Measurements from ENCODE around the gene DPF3.
"Not testable (repeated sequence)": the region's sequence is repeated elsewhere in the genome, so short reads cannot be mapped to it uniquely, and the experiment has no call there.

The DPF3 gene

DNA sequence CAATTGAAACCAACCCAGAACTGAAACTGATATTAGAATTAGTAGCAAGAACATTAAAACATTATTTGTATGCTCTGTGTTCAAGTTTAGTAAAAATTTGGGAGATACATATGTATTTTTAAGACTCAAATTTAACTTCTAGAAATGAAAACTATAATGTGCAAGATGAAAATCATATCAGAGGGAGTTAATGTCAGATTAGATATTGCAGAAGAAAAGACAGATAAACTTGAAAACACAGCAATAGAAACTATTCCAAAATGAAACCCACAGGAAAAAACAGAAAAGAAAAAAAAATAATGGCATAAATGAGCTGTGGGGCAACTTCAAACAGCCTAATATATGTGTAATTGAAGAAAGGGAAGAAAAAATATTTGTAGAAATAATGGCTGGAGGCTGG is 134.9 kb downstream of the DPF3 start:
- no peak for DNase-seq

DNA sequence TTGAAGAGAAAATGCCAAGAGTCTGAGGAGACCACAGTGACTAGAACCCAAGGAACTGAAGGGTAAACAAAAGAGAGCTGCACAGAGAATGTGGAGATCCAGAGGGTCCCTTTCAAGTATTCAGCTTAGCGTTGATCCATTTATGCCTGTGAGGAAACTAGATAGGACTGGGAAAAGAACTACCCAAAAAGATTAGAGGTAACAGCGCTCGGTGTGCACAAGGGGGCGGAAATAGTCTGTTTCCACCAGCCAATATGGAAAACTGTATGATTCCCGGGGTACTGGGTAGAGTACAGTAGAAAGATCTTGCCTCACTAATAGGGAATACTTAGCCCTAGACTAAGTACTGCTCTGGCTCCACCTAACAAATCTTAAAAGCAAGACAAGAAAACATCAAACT is 135.5 kb downstream of the DPF3 start:
- DNase-seq: no peak

DNA sequence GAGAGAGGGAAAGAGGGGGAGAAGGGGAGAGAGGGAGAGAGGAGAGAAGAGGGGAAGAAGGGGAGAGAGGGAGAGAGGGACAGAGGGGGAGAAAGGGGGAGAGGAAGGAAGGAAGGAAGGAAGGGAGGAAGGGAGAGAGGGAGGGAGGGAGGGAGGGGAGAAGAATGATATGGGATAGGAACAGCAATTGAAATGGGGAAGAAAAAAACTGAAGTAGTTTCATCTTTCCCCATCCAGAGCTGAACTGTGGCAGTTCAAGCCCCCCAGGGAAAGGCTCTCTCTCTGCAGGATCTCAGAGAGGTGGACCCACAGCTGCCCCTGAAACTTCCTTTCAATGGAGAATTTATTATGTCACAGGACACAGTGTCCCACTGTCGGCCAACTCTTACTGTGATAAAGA is 136.9 kb downstream of the DPF3 start:
- DNase-seq: no peak

DNA sequence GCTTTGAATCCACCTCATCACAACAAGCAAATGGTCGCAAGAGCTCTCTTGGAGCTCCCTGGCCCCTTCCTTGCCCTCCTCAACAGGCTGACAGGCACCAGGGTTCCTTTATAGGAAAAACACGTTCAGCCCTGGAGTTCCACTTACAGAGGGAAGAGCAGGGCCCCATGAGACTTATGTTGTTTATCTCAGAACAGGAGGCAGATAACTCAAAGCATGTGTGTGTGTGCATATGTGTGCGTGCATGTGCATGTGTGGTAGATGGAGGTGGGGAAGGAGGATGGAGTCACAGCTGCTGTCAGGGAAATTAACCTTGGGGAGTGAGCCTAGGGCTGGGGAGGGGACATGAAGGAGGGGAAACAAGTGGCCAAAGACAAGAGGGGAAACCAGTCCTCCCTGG is 138.1 kb downstream of the DPF3 start:
- DNase-seq: no peak

- no peak for DNase-seq
Measured at GRCh38 chr14:72754949-72755348, 139.0 kb downstream of the DPF3 start.

DNA sequence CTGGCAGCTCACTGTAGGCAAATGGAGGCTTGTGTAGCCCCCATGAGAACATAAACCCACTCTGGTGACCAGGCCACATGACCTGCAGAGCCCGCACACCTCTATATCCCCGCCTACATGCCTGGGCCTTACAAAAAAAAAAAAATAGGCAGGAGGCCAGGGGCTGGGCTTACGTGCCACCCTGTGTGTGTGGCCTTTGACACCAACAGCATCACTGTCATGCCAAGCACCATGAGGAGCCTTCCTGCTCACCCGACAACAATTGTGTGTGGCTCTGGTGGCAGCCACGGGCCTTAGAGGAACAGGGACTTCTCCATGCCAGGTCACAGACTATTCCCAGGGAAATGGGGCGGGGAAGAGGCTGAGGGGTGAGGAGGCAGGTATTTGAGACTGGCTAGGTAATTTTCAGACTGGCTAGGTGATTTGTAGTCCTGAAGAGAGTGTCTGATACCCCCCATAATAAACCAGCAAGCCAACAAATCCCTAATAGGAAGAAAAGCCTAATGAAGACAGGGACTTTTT is 140.0 kb downstream of the DPF3 start:
- no peak for DNase-seq

- peak in 1 of 2 donors; percentile 14 for DNase-seq
Measured at GRCh38 chr14:72753044-72753710, 140.7 kb downstream of the DPF3 start.

DNA sequence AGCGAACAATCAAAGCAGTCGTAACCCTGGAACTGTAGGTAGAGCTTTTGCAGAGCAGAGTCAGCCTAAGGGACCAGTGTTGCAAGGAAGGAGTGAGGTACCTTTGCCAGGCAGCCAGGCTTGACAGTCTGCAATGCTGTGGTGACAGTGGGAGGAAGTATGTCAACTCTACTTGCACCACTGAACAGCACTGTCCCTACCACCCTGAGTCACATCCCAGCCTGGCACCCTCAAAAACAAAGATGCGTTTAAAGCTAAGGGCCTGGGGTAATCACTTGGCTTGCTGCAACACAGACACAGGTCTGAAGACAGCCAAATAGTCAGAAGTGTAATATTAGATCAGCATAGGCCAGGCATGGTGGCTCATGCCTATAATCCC is 141.9 kb downstream of the DPF3 start:
- no peak for DNase-seq

DNA sequence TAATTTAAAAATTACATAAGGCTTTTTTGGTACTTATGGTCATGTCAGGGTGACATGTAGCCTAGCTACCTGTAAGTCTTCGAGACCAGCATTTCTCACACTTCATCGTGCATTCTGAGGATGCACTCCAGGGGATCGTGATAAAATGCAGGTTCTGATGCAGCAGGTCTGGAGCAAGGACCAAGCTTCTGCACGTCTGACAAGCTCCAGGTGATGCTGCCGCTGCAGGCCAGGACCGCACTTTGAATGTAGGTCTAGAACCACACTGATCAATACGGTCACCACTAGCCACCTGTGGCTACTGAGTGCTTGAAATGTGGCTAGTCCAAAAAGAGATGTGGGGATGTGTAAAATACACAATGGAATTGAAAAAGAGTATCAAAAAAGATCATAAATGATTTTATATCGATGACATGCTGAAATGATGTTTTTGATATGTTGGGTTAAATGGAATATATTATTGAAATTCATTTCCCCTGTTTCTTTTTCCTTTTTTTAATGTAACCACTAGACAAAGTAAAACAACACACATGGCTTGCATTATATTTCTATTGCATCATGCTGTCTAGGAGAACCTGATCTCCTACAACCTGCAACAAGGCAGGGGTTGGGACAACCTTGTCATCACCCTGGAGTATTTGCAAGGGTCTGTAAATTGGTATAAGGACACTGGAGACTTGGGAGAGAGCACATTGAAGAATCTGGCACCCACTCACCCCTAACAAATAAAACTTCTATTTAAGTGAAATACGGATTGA is 142.4 kb downstream of the DPF3 start:
- no peak for DNase-seq

DNA sequence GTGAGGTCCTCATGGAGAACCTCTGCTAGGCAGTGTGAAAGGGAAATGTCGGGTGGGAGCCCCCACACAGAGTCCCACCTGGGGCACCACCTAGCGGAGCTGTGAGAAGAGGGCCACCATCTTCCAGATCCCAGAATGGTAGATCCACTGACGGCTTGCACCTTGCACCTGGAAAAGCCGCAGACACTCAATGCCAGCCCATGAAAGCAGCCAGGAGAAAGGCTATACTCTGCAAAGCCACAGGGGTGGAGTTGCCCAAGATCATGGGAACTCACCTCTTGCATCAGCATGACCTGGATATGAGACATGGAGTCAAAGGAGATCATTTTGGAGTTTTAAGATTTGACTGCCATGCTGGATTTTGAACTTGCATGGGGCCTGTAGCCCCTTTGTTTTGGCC is 145.0 kb downstream of the DPF3 start:
- not testable (repeated sequence) for DNase-seq

- DNase-seq: no peak
Measured at GRCh38 chr14:72747652-72748051, 146.2 kb downstream of the DPF3 start.

GRCh38 chr14:72745991-72746980 is 147.6 kb downstream of the DPF3 start:
- no peak for DNase-seq

- no peak for DNase-seq
Measured at GRCh38 chr14:72745546-72745945, 148.4 kb downstream of the DPF3 start.

DNA sequence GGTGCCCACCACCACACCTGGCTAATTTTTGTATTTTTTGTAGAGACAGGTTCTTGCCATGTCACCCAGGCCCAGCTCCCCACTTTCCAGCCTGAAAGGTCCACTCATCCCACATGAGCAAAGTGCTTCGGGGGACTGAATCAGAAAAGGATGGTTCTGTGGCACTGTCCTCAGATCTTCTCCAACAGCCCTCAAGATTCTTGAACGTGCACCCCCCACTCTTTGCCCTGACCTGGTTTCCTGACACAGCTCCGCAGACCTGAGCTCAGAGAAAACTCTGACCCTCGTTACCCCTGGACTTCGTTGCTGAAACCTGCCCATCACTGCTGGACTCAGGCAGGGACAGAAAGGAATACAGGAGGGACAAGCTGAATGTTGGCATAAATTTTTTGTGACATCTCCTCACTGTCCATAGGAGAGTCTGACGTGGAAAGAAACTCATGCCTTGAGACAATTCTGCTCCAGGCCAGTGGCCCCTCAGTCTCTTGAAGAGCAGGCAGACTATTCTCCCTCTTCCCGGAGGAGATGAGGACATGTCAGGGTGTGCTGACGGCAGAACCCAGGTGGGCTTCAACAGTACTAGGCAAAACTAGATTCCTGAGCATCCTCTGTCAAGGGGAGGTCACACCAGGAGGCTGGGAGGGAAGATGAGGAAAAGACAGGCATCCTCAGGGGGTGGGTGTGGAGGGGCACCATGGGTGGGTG is 149.3 kb downstream of the DPF3 start:
- no peak for DNase-seq

DNA sequence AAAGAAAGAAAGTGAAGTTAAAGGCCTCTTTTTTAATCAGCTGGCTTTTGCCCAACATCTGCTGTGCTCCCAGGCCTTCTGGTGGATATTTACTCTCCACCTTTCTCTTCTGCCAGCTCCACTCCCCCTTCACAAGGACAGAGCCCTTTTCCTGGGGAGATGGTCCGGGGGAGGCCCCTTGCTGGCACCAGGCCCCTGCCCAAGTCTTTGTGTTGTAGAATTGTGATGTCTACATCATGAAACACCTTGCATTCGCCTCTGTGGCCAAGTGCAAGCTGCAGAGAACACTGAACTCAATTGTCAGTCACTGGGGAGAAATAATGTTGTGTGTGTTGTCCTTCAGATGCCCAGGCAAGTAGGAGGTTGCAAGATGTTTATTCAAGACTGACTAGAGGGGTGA is 150.3 kb downstream of the DPF3 start:
- DNase-seq: no peak

- no peak for DNase-seq
Measured at GRCh38 chr14:72742838-72743195, 151.1 kb downstream of the DPF3 start.

- DNase-seq: no peak
Measured at GRCh38 chr14:72742118-72742837, 151.6 kb downstream of the DPF3 start.

- DNase-seq: no peak
Measured at GRCh38 chr14:72741826-72742117, 152.1 kb downstream of the DPF3 start.

DNA sequence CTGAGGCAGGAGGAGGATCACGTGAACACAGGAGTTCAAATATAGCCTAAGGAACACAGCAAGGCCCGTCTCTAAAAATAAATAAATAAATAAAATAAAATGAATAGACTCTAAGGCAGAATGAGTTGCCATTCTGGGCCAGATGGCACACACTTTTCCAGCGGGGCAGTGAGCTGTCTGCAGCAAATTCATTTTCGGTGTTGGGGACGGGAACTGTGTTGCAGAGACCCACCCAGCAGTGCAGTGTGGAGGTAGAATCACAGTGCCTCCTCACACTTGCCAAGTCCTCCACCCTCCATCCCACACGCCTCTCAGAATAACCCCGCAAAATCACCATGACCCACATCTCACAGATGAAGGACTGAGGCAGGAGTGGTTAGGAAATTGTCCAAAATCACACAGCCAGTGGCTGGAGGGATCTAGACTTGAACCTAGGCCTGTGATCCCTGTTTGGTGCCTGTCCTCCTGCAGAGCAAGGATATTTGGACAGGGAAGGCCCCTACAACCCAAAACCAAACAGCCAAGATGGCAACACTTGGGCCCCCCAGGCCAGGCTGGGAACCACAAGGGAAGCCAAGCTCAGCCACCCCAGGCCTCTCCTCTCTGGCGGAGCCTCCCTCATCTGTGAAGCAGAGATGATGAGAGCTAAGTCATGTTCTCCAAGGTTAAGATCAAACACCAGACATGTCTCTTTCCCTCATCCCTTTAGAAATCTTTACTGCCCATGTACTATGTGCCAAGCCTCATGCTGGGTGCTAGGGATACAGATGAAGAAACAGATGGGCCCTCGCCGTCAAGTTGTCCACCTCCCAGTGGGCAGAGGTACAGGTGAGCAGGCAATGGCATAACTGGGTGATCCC is 152.7 kb downstream of the DPF3 start:
- DNase-seq: no peak

DNA sequence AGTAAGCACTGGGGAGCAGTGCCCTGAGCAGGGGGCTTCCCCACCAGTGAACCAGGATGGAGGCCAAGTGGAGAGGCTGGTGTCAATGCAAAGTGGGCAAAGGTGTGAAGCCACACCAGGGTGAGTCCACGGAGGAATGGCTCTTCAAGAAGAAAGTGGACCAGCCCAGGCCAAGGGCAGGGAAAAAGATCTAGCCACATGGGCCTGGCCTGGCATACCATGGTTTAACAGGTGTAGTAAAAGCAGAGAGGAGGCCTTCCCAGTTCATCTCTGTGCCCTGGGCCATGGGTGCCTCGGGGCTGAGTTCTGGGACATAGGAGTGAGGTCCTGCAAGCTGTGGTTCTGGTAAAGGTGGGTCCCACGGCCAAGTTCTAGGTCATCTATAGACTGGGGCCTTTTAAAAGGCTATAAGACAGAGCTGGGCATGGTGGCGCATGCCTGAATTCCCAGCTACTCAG is 153.4 kb downstream of the DPF3 start:
- DNase-seq: no peak

All from inflammatory macrophage treated with lipopolysaccharide for 1 hour (primary cell).